Measurements from ENCODE around the gene ADAP1. TPM values are rescaled to one million over a fixed set of nuclear protein-coding genes. Genes with fewer than 3 reads are reported as not detected.

Gene ADAP1
- total RNA-seq, 6 experiments from 2014 or later, result 1.4 to 4.2 (median 2.7) TPM

GRCh38 chr7:919924-920341 is 34.5 kb downstream of the ADAP1 start:
- Histone ChIP-seq H3K4me1 (no peaks in the 10 kb centered on the region), H3K36me3 (no peaks in the 10 kb centered on the region), H3K4me3 (no peak overlapping the region), H3K27ac (no peak overlapping the region), H3K9me3 (no peaks in the 10 kb centered on the region), H3K27me3 (no peaks in the 10 kb centered on the region)
- DNase-seq (peak; percentile 18 to 51 (median 44)), ATAC-seq (no peak)
- WGBS (ENCODE audit: insufficient coverage, low coverage, low lambda C conversion rate, missing lambda C conversion rate), result 67% methylated on average over 6 of the region's 26 CpGs
- TF ChIP-seq CTCF (IDR thresholded peaks at IDR 0.05) (no peak), POLR2A (IDR thresholded peaks at IDR 0.05) (no peak)
- intact Hi-C loops (cut with DNase I), result no loop called here

GRCh38 chr7:919114-919442 is 35.4 kb downstream of the ADAP1 start:
- intact Hi-C loops (cut with DNase I), result no loop called here
- H3K27ac ChIP-seq, result no peak overlapping the region
- ATAC-seq (no peak), DNase-seq (peak; percentile 13 to 34 (median 33))
- H3K27me3 ChIP-seq, result no peaks in the 10 kb centered on the region
- TF ChIP-seq CTCF (IDR thresholded peaks at IDR 0.05) (no peak), POLR2A (IDR thresholded peaks at IDR 0.05) (no peak)
- WGBS (ENCODE audit: insufficient coverage, low coverage, low lambda C conversion rate, missing lambda C conversion rate), result 52% methylated on average over 4 of the region's 13 CpGs
- H3K4me3 ChIP-seq, result no peak overlapping the region
- no peaks in the 10 kb centered on the region for H3K36me3 ChIP-seq
- no peaks in the 10 kb centered on the region for H3K9me3 ChIP-seq
- no peaks in the 10 kb centered on the region for H3K4me1 ChIP-seq

GRCh38 chr7:918441-919113 is 35.9 kb downstream of the ADAP1 start:
- ATAC-seq, result no peak
- no peaks in the 10 kb centered on the region for H3K4me1 ChIP-seq

GRCh38 chr7:918118-918425 is 36.4 kb downstream of the ADAP1 start:
- no peak for ATAC-seq
- no peaks in the 10 kb centered on the region for H3K36me3 ChIP-seq
- no peak for TF ChIP-seq POLR2A (IDR thresholded peaks at IDR 0.05)

More at GRCh38 chr7:918441-919113, 35.9 kb downstream of the ADAP1 start:
- intact Hi-C loops (cut with DNase I), result no loop called here
- DNase-seq, result peak; percentile 13 to 49 (median 41)
- H3K36me3 ChIP-seq, result no peaks in the 10 kb centered on the region
- H3K9me3 ChIP-seq, result no peaks in the 10 kb centered on the region
- TF ChIP-seq POLR2A (IDR thresholded peaks at IDR 0.05), result no peak
- H3K4me3 ChIP-seq, result no peak overlapping the region
- 61% methylated on average over 5 of the region's 21 CpGs for WGBS (ENCODE audit: insufficient coverage, low coverage, low lambda C conversion rate, missing lambda C conversion rate)
- H3K27me3 ChIP-seq, result no peaks in the 10 kb centered on the region
- no peak overlapping the region for H3K27ac ChIP-seq

GRCh38 chr7:917255-918117 is 37.0 kb downstream of the ADAP1 start:
- Histone ChIP-seq H3K36me3 (no peaks in the 10 kb centered on the region), H3K4me3 (no peak overlapping the region), H3K4me1 (no peaks in the 10 kb centered on the region), H3K9me3 (no peaks in the 10 kb centered on the region), H3K27me3 (no peaks in the 10 kb centered on the region), H3K27ac (no peak overlapping the region)
- intact Hi-C loops (cut with DNase I), result no loop called here
- ATAC-seq, result no peak
- WGBS (ENCODE audit: insufficient coverage, low coverage, low lambda C conversion rate, missing lambda C conversion rate), result 85% methylated on average over 12 of the region's 33 CpGs
- DNase-seq, result peak in 2 of 3 donors; percentile 10 to 24
- TF ChIP-seq CTCF (IDR thresholded peaks at IDR 0.05) (no peak), POLR2A (IDR thresholded peaks at IDR 0.05) (no peak)

More at GRCh38 chr7:918118-918425, 36.4 kb downstream of the ADAP1 start:
- peak in 2 of 3 donors; percentile 10 to 12 for DNase-seq
- Histone ChIP-seq H3K4me3 (no peak overlapping the region), H3K9me3 (no peaks in the 10 kb centered on the region), H3K27ac (no peak overlapping the region), H3K27me3 (no peaks in the 10 kb centered on the region), H3K4me1 (no peaks in the 10 kb centered on the region)
- intact Hi-C loops (cut with DNase I), result no loop called here
- 80% methylated on average over 1 of the region's 9 CpGs for WGBS (ENCODE audit: insufficient coverage, low coverage, low lambda C conversion rate, missing lambda C conversion rate)
